ENCODE results near the gene LRRC63. TPM values are rescaled to one million over a fixed set of nuclear protein-coding genes. Genes with fewer than 3 reads are reported as not detected.
A peak's percentile ranks its signal among the peaks of the same experiment; 100 is the strongest.

Gene LRRC63
- total RNA-seq, 3 donors from 2014 or later (not counting 1 experiment from before 2014, with no cell fraction given), result 0.32 to 0.95 (median 0.40) TPM

DNA sequence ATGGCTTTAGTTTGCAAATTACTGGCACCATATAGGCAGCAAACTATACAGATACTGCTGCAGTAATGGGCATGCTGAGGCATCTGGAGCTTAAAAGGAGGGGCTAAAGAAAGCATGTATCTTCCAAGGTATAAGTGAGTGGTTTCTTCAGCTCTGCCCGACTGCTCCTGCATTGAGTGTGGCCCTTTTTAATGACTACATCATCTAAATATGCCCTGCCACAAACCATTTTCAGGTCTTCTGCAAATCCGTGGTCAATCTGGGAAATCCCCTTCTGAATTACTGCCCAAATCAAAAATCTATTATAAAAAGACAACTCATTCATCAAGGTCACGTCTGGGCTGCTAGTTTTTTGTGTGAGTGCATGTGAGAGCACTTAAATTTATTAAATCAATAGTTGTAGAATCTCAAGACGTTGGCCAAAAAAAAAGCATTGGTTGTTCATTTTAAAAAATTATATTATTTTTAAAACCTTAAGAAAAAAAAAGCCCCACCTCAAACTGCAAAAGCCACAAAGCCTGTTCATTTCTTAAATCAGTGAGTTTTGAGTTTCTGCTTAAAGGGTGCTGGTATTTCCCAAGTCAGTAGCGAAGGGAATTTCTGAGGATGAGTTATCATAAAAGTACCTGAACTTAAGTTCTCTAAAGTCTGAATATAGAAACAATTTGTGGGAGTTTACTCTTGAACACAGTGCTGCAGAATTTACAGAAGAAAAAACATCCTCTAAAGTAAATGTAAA lies 46.1 kb upstream of the LRRC63 start:
- peak overlapping the region; percentile 84 to 96 for H3K27ac Mint-ChIP-seq
- peak overlapping the region; percentile 80 for H3K4me3 Mint-ChIP-seq
- no peaks in the 10 kb centered on the region for H3K27me3 Mint-ChIP-seq (ENCODE audit: low read depth in 2 of 2)
- peaks cover 83 to 84% of the 10 kb centered on the region in 2 donors for H3K4me1 Mint-ChIP-seq
- intact Hi-C loops (cut with micrococcal nuclease), result loop anchor here (1.0 to 5.0 kb wide), 2 partner anchors 38 to 131 kb away; no protein-coding TSS in a partner anchor
- Histone ChIP-seq H3K4me3 (ENCODE audit: low read length) (no peak overlapping the region), H3K27ac (ENCODE audit: low read length) (peak overlapping the region; percentile 36), H3K9me3 (ENCODE audit: control insufficient read depth, insufficient read depth, low read length) (no peaks in the 10 kb centered on the region), H3K4me1 (ENCODE audit: control insufficient read depth, insufficient read depth, low read length) (peaks cover 54% of the 10 kb centered on the region), H3K27me3 (ENCODE audit: control insufficient read depth, insufficient read depth, low read length) (no peaks in the 10 kb centered on the region), H3K36me3 (ENCODE audit: control insufficient read depth, insufficient read depth, low read length) (peaks cover 31% of the 10 kb centered on the region)
- TF ChIP-seq, protein P1, sequence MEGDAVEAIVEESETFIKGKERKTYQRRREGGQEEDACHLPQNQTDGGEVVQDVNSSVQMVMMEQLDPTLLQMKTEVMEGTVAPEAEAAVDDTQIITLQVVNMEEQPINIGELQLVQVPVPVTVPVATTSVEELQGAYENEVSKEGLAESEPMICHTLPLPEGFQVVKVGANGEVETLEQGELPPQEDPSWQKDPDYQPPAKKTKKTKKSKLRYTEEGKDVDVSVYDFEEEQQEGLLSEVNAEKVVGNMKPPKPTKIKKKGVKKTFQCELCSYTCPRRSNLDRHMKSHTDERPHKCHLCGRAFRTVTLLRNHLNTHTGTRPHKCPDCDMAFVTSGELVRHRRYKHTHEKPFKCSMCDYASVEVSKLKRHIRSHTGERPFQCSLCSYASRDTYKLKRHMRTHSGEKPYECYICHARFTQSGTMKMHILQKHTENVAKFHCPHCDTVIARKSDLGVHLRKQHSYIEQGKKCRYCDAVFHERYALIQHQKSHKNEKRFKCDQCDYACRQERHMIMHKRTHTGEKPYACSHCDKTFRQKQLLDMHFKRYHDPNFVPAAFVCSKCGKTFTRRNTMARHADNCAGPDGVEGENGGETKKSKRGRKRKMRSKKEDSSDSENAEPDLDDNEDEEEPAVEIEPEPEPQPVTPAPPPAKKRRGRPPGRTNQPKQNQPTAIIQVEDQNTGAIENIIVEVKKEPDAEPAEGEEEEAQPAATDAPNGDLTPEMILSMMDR (IDR thresholded peaks at IDR 0.05), result no peak
- no peaks in the 10 kb centered on the region for H3K9me3 Mint-ChIP-seq
- ATAC-seq, result peak; percentile 40 to 58 (median 56)
- WGBS (ENCODE audit: insufficient coverage), result 5% methylated on average over 3 of the region's 5 CpGs
- DNase-seq, result peak; percentile 26 to 73
- H3K36me3 Mint-ChIP-seq, result no peaks in the 10 kb centered on the region

DNA sequence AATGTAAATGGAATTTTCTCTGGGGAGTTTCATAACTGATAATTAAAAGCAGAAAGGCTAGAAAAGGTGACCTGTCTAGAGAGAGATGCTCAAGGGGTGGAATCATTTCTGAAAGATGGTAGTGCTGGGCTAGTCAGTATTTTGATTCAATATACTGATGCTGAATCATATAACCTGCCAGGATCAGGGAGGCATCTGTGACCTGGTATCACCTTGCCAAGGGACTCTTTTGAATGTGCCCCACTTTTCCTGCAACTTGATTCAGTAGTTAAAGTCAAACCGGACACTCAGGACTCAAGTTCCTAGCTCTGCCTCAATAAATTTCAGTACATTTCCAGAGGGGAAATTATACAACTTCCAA lies 45.5 kb upstream of the LRRC63 start:
- Mint-ChIP-seq H3K4me1 (peaks cover 83 to 84% of the 10 kb centered on the region in 2 donors), H3K9me3 (no peaks in the 10 kb centered on the region), H3K27me3 (ENCODE audit: low read depth in 2 of 2) (no peaks in the 10 kb centered on the region), H3K36me3 (no peaks in the 10 kb centered on the region), H3K4me3 (peak overlapping the region; percentile 80), H3K27ac (peak overlapping the region; percentile 84 to 96)
- Histone ChIP-seq H3K4me3 (ENCODE audit: low read length) (no peak overlapping the region), H3K36me3 (ENCODE audit: control insufficient read depth, insufficient read depth, low read length) (peaks cover 29% of the 10 kb centered on the region), H3K27ac (ENCODE audit: low read length) (peak overlapping the region; percentile 36), H3K4me1 (ENCODE audit: control insufficient read depth, insufficient read depth, low read length) (peaks cover 59% of the 10 kb centered on the region), H3K27me3 (ENCODE audit: control insufficient read depth, insufficient read depth, low read length) (no peaks in the 10 kb centered on the region), H3K9me3 (ENCODE audit: control insufficient read depth, insufficient read depth, low read length) (no peaks in the 10 kb centered on the region)
- ATAC-seq (no peak), DNase-seq (peak in 1 of 2 donors; percentile 33)
- TF ChIP-seq, protein P1 (IDR thresholded peaks at IDR 0.05), result no peak
- intact Hi-C loops (cut with micrococcal nuclease), result loop anchor here (5.0 kb wide), 1 partner anchor 39 kb away; no protein-coding TSS in a partner anchor
- WGBS (ENCODE audit: insufficient coverage), result 22% methylated on average over 1 of the region's 1 CpG

DNA sequence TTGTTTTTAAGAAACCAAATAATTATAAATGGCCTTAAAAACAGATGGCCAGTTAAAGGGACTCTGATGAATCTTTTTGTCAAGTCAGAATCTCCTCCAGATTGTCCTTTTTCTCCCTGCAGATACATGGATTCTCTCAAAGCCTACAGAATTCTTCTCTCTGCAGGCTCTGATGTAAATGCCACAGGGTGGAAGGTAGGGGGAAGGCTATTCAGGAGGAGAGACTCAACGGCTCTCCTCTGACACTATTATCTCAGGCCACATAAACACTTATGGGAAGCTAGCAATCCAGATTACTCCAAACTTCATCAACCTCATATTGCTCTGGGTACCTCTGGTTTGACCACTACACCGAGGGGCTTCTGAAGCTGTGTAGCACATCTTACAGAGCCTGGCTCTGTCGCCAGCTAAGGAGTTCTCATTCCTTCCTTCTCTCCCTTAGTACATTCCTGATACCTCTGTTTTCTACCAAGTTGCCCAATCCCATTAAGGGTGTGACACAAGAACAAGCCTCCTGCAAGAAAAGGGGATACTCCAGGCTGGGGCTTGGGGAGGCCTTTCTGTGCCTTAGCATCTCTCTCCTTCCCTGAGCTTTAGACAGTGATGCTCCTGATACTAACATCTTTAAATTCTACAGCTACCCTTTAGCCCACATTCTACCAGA lies 44.6 kb upstream of the LRRC63 start:
- ATAC-seq (no peak), DNase-seq (peak in 1 of 2 donors; percentile 18)
- Mint-ChIP-seq H3K27me3 (ENCODE audit: low read depth in 2 of 2) (no peaks in the 10 kb centered on the region), H3K4me3 (peak overlapping the region; percentile 95), H3K36me3 (no peaks in the 10 kb centered on the region), H3K4me1 (peaks cover 83 to 84% of the 10 kb centered on the region in 2 donors), H3K9me3 (no peaks in the 10 kb centered on the region), H3K27ac (peak overlapping the region; percentile 84 to 96)
- Histone ChIP-seq H3K27me3 (ENCODE audit: control insufficient read depth, insufficient read depth, low read length) (no peaks in the 10 kb centered on the region), H3K4me1 (ENCODE audit: control insufficient read depth, insufficient read depth, low read length) (peaks cover 67% of the 10 kb centered on the region), H3K27ac (ENCODE audit: low read length) (peak overlapping the region; percentile 12), H3K4me3 (ENCODE audit: low read length) (no peak overlapping the region), H3K36me3 (ENCODE audit: control insufficient read depth, insufficient read depth, low read length) (peaks cover 24% of the 10 kb centered on the region), H3K9me3 (ENCODE audit: control insufficient read depth, insufficient read depth, low read length) (no peaks in the 10 kb centered on the region)
- WGBS (ENCODE audit: insufficient coverage), result 26% methylated on average over 3 of the region's 3 CpGs
- intact Hi-C loops (cut with micrococcal nuclease), result loop anchor here (5.0 kb wide), 1 partner anchor 40 kb away; no protein-coding TSS in a partner anchor
- TF ChIP-seq, protein P1 (IDR thresholded peaks at IDR 0.05), result no peak

Data from natural killer cell (primary cell).